Cardiac muscle cell (in vitro differentiated cells and primary cell): ENCODE measurements around the gene GIPC3. TPM values are rescaled to one million over a fixed set of nuclear protein-coding genes. Genes with fewer than 3 reads are reported as not detected.

ENCODE experiments used
- DNase-seq, 2 donors: peaks; one replicate each; pipeline versions ENCODE4 v3.0.0 to v3.0.0-alpha.2; 2010 to 2017; ENCODE audit warnings: low read depth in 1 of 2, low spot score in 1 of 2
- H3K27ac ChIP-seq: fragments of 200-600 bp; sonication (generic); 2 replicates; pipeline ENCODE4 v1.5.1; 2016
- H3K27me3 ChIP-seq: fragments of 200-600 bp; sonication (generic); 2 replicates; pipeline ENCODE4 v1.6.0; 2016; ENCODE audit warnings: control low read depth
- H3K36me3 ChIP-seq: fragments of 200-600 bp; sonication (generic); 2 replicates; pipeline ENCODE4 v1.5.1; 2016; ENCODE audit warnings: control low read depth
- H3K4me1 ChIP-seq: fragments of 200-600 bp; sonication (generic); 2 replicates; pipeline ENCODE4 v1.8.1; 2017; ENCODE audit warnings: low read depth, mild to moderate bottlenecking, mixed run types
- H3K4me3 ChIP-seq: fragments of 200-600 bp; sonication (generic); 2 replicates; pipeline ENCODE4 v1.5.1; 2016; ENCODE audit warnings: mild to moderate bottlenecking
- H3K9me3 ChIP-seq: fragments of 200-600 bp; sonication (generic); 2 replicates; pipeline ENCODE4 v1.5.1; 2017; ENCODE audit warnings: low read depth, mild to moderate bottlenecking, control low read depth
- polyA plus RNA-seq: library from polyadenylated mRNA; unstranded; fragments of >200 nt; fragmentation: Nextera tagmentation; extraction: Ambion mirVana; gene quantifications from 2 replicates; pipeline ENCODE4 v1.2.1, GENCODE V29; 2016
- total RNA-seq: library from RNA; depleted of rRNA; stranded (reverse); fragments of >200 nt; gene quantifications from 2 replicates; pipeline ENCODE4 v1.2.3, GENCODE V29; 2016
- TF ChIP-seq, protein P1 (sequence below): IDR thresholded peaks from 2 replicates; pipeline ENCODE4 v1.5.1; 2012; ENCODE audit warnings: low read depth, mild to moderate bottlenecking, low read length

GIPC3 gene
- total and polyA plus RNA-seq, 2 experiments from 2014 or later: 0.13 to 0.54 TPM

DNA sequence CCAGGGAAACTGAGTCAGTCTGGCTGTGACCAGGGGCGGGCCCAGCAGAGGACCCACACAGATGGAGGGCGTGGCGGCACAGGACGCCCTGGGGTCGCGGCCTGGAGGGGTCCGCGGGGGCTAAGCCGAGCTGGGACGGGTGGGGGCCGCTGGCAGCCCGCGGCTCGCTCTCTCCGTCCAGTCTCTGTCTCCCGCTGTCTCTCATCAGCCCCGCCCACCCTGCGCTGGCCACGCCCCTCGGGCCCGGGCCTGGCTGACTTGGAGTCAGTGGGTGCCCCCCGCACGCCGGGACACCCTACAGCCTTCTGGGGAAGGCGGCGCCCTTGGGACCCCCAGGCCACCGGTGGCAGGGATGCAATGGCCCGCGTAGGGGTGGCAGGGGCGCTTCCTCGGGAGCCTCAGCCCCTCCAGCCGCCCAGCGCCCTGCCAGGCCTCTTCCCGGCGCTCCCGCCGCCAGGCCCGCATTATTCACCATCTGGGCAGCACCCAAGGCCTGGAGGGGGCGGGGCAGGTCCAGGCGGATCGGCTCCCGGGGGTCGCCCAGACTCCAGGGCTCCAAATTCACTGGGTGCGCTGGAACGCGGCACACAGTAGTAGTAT is 21.5 kb downstream of the GIPC3 start, which contains the start of gene TBXA2R:
Gene TBXA2R, minus strand, starts transcription at position 186 of the 600 bp plus-strand sequence. CDS start 6,241 bp downstream, outside the sequence.
- Histone ChIP-seq H3K36me3 (peaks cover 5% of the 10 kb centered on the region), H3K9me3 (no peaks in the 10 kb centered on the region), H3K27ac (no peak within 1 kb of the TSS), H3K4me1 (peaks cover 13% of the 10 kb centered on the region), H3K4me3 (peak within 1 kb of the TSS; percentile 13), H3K27me3 (peaks cover 16% of the 10 kb centered on the region)
- DNase-seq: peak; percentile 28 to 64
- TF ChIP-seq, protein P1, sequence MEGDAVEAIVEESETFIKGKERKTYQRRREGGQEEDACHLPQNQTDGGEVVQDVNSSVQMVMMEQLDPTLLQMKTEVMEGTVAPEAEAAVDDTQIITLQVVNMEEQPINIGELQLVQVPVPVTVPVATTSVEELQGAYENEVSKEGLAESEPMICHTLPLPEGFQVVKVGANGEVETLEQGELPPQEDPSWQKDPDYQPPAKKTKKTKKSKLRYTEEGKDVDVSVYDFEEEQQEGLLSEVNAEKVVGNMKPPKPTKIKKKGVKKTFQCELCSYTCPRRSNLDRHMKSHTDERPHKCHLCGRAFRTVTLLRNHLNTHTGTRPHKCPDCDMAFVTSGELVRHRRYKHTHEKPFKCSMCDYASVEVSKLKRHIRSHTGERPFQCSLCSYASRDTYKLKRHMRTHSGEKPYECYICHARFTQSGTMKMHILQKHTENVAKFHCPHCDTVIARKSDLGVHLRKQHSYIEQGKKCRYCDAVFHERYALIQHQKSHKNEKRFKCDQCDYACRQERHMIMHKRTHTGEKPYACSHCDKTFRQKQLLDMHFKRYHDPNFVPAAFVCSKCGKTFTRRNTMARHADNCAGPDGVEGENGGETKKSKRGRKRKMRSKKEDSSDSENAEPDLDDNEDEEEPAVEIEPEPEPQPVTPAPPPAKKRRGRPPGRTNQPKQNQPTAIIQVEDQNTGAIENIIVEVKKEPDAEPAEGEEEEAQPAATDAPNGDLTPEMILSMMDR: no peak

DNA sequence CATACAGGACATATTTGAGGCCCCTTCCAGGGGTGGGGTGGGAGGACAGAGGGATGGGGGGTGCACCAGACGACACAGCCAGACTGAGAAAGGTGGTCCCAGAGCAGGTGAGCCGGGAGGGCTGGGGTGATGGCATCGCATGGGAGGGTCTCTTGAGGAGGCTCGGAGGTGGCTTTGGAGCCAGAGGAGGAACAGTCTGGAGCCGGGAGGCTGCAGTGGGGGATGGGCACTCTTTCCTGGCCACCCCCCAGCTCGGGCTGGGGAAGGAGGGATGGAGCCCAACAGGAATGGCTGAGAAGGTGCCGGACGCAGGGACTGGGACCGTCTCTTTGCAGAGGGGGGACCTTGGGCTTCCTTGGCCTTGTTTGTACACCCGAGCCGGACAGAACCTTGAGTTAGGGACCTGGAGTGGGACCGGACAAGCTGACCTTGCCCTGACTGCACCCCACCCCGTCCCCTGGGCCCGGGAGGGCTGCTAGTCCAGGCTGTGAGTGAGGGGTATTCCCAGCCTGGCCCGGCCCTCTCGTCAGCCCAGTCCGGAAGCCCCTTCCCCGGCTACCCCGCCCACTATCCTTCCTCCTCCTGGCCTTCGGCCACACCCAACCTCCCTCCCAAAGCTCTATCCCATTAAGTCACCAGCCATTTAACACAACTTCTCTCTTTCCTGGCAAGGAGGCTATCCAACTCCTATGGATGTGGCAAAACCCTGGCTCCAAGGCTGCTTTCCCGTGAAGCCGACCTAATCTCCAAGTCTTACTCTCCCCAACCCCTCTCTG is 22.2 kb downstream of the GIPC3 start:
- H3K4me1 ChIP-seq: peaks cover 13% of the 10 kb centered on the region
- no peak overlapping the region for H3K4me3 ChIP-seq
- no peaks in the 10 kb centered on the region for H3K9me3 ChIP-seq
- no peak overlapping the region for H3K27ac ChIP-seq
- H3K36me3 ChIP-seq: peaks cover 10% of the 10 kb centered on the region
- TF ChIP-seq, protein P1: no peak
- peaks cover 16% of the 10 kb centered on the region for H3K27me3 ChIP-seq
- peak in 1 of 2 donors; percentile 54 for DNase-seq

GRCh38 chr19:3608079-3608641 is 22.9 kb downstream of the GIPC3 start:
- Histone ChIP-seq H3K36me3 (peaks cover 10% of the 10 kb centered on the region), H3K4me1 (peaks cover 13% of the 10 kb centered on the region), H3K27me3 (peaks cover 16% of the 10 kb centered on the region), H3K9me3 (no peaks in the 10 kb centered on the region), H3K4me3 (no peak overlapping the region), H3K27ac (no peak overlapping the region)
- no peak for DNase-seq
- TF ChIP-seq, protein P1: no peak

- Histone ChIP-seq H3K4me3 (no peak overlapping the region), H3K36me3 (peaks cover 10% of the 10 kb centered on the region), H3K27ac (no peak overlapping the region), H3K27me3 (peaks cover 16% of the 10 kb centered on the region), H3K4me1 (peaks cover 13% of the 10 kb centered on the region), H3K9me3 (no peaks in the 10 kb centered on the region)
- TF ChIP-seq, protein P1: no peak
- peak in 1 of 2 donors; percentile 49 for DNase-seq
Observed at GRCh38 chr19:3608750-3609322, 23.6 kb downstream of the GIPC3 start.
